H1 (cell line): ENCODE measurements around the gene TMEM151B.

Experiments
- CEBPB ChIP-seq: IDR thresholded peaks from 2 replicates; pipeline ENCODE4 v1.6.1; 2012; ENCODE audit warnings: low read depth, low read length
- EP300 ChIP-seq, 2 experiments: IDR thresholded peaks; 1 replicate in 1 of 2; 2 replicates in 1 of 2; pipeline ENCODE4 v1.6.1; 2011 to 2012; ENCODE audit warnings: low read depth in 2 of 2, low read length in 2 of 2, mild to moderate bottlenecking in 2 of 2, borderline replicate concordance in 1 of 2, inconsistent platforms in 1 of 2, moderate library complexity in 1 of 2
- KDM4A ChIP-seq: IDR thresholded peaks from one replicate; pipeline ENCODE4 v1.7.1; 2012; ENCODE audit warnings: low read depth, mild to moderate bottlenecking, moderate library complexity, low read length, inconsistent platforms; ENCODE audit not compliant: severe bottlenecking
- POLR2A ChIP-seq, 2 experiments: IDR thresholded peaks; 1 replicate in 1 of 2; 2 replicates in 1 of 2; pipeline ENCODE4 v1.6.1; 2011; ENCODE audit warnings: low read depth in 2 of 2, low read length in 2 of 2, mild to moderate bottlenecking in 2 of 2; ENCODE audit errors: control extremely low read depth in 1 of 2

- TF ChIP-seq CEBPB: no peak
- TF ChIP-seq POLR2A (IDR thresholded peaks at IDR 0.05; ENCODE audit: control extremely low read depth in 1 of 2, low read depth in 2 of 2, low read length in 2 of 2): no peak
- no peak for TF ChIP-seq KDM4A
- no peak for TF ChIP-seq EP300 (IDR thresholded peaks at IDR 0.05; ENCODE audit: borderline replicate concordance in 1 of 2, low read depth in 2 of 2, low read length in 2 of 2)
These were observed 45.3 kb downstream of the TMEM151B start for GRCh38 chr6:44315516-44315915.
